ENCODE results near the gene FBXW11.

Gene FBXW11

DNA sequence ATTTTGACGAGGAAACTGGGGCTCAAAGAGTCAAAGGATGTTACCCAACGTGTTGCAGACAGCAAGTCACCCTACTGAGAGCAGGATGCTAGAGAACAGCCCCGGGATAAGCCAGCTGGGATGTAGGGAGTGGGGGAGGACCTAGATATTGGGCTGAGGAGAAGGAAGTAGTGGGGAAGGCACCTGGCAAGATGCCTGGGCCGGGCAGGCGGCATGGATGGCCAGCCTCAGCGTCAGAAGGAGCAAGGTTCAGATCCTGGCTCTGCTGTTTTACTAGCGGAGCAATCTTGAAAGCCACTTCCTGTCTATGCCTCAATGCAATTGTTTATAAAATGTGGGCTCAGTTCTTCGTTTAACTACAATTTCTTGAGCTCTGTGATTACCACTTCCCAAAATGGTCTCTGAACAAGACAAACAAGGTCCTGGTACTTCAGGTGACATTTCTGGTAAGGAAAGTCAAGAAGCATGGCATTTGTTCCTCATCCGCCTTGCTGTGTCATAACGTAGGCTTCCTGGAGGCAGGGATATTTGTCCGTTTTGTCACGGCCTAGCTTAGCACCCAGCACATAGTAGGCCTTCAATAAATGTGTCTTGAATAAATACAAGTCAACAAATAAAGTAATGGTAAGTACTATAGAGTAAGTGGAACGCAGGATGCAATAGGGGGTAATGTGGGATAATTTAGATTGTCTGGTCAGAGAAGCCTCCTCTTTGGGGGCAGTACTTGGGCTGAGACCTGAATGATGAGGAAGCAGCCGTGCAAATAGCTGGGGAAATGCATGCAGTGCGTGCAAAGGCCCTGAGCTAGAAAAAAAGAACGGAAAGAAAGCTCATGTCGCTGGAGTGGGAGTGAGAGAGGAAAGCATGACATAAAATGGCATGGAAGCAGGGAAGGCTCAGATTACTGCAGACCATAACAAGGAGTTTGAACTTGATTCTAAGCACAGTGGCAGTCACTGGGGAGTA lies 150.4 kb downstream of the FBXW11 start:
- DNase-seq: no peak

DNA sequence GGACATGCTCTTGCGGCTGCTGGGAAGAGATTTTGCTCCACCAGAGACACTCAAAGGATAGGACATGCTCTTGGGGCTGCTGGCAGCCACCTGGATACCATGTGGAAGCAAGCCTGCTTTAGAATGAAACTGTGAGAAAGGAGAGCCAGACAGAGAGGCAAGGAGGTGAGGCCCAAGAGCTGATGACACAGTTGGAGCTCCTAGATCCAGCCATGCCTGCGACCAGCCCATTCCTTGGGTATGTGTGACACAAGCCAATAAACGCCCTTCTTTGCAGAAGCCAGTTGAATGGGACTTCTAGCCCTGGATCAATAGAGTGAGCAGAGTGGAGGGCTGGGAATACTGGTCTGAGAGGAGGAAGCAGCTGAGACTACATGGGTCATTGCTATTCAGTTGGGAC lies 151.2 kb downstream of the FBXW11 start:
- DNase-seq: no peak

DNA sequence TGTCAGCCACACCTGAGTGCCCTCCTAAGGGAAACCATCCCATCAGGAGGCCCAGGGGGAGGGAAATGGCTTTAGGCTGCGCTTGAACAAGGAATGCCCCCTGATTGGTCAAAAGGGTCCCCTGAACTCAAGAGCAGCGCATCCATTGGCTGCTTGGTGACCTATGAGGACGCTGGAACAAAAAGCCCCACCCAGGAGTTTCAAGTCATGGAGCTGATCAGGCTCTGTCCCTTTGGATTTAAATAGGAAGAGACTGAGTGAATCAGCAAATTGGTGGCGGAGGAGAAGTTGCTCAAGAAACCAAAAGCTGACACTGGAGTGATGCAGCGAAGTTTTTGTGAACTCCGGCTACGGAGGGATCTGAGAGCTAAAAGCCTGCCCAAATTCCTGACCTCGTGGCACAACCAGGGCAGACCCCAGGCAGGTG lies 154.2 kb downstream of the FBXW11 start:
- DNase-seq: no peak

DNA sequence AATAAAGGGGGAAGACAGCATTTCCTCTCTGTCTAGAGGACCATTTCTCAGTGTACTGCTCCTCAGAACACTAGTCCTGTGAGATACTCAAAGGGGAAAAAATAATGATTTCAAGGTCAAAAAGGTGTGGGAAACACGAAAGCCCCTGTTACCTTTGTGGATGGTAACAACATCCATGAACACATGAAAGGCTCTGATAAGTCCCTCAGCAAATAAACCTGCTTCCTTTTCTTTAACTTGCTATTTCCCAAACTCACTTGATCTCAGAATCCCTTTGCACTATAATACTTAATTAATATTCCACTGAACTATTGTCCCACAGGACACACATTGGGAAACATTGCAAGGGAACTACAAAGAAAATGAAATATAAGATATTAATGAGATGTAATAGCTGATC lies 155.2 kb downstream of the FBXW11 start:
- DNase-seq: no peak

DNA sequence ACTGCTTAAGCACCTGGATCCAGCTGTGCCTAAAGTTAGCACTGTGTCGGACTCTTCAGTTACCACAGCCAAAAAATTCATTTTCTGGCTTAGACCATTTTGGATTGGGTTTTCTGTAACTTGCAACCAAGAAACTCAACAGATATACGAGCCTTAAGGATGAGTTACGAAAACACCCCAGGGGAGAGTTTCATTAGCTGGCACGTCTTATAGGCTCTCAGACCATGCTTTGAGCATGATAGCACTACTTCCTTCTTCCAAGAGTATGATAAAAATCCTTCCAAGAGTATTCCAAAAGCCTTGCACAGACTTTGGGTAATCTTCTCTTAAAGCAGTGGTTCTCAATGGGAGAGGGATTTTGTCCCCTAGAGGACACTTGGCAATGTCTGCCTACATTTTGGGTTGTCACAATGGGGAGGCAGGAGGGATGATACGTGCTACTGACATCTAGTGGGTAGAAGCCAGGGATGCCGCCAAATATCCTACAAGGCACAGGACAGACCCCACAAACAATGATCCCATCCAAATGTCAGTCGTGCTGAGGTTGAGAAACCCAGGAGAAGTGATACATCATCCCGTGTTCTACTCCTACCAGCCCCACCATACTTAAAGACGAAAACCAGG lies 156.0 kb downstream of the FBXW11 start:
- DNase-seq: peak; percentile 41

DNA sequence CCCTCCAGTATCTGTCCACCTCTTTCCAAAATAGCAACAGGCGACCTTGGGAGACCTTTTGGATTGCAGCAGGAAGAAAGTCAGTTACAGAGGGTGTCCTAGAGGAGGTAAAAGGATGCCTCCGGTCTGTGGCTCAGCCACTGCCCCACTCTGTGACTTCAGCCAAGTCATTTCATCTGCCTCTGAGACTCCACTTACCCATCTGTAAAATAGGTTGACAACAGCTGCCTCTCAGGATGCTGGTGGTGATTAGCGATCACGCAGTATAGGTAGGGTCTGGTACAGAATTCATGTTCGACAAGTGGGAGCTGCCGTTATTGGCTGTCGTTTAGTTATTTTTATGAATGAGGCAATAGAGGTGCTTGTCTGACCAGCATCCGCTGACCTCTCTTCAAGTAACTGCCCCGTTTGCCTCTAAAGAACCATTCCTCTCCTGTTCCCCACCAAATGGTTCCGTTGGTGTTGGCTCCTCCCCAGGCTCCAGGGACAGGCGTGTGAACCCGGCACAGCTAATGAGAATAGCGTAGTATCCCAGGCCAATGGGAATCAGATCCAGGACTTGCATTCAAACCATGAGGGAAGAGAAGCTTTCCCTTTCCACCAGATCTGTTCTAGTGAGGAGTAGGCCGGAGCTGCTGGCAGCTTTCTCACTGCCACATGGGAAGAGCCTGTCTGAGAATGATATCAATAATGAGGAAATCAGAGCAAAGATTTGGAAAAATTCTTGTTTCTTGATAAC lies 156.7 kb downstream of the FBXW11 start:
- no peak for DNase-seq

DNA sequence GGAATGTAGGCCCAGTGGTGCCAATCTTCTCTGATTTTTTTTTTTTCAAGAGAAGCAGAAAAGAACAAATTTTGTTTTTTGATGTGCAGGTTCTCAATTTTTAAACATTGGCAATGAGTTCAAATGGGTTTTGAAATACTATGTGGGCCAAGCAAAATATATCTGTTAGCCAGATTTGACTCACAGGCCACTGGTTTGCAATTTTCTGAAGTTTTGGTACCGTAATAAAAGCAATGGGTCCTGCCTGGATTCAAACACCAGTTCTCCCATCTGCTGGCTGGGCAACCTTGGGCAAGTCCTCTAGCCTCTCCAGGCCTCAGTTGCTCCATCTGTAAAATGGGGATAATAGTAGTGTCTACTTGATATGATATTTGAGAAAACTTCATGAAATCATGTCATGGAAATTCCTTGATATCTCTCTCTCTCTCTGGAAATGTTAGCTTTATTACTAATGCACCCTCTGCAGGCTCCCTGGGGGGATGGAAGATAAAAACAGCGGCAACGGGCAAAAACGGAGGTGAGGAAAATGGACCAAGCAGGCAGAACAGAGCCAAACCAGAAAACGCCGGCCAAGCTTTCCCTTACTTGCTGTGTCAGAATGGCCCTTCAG lies 157.4 kb downstream of the FBXW11 start:
- no peak for DNase-seq

DNA sequence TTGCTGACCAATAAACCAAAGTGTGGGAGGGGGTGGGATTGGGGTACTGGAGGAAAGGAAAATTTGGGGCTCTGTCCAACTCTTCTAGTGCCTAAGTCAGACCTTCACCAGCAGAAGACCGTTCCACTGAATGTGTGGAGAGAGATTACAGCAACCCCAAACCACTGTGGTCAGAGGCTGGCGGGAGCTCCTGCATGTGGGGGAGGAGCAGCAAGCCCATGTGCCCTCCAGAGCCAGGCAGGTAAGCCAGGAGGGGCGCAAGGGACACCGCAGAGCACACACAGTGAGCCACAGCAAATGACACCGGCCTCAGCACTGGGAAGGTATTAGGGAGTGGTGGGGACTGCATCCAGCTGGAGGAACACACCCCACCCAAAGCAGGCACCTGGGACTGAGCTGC lies 158.0 kb downstream of the FBXW11 start:
- DNase-seq: peak; percentile 39

DNA sequence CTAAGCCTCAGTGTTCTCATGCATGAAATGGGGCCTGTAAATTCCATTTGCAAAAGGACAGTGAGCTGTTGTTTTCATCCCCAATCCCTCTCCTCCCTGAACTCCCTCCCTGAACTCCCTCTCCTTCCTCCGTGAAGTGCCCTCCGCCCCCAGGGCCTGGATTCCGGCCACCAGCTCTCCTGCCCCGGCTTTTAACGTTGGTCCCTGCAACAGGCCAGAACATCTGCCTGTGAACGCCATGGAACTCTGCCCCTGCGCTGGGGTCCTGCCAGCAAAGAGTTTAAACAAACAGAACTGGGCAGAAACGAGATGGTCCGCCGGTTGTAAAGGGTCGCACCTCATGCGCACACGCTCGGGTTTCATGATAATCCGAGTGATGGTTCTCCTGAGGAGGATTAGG lies 158.4 kb downstream of the FBXW11 start:
- DNase-seq: no peak

DNA sequence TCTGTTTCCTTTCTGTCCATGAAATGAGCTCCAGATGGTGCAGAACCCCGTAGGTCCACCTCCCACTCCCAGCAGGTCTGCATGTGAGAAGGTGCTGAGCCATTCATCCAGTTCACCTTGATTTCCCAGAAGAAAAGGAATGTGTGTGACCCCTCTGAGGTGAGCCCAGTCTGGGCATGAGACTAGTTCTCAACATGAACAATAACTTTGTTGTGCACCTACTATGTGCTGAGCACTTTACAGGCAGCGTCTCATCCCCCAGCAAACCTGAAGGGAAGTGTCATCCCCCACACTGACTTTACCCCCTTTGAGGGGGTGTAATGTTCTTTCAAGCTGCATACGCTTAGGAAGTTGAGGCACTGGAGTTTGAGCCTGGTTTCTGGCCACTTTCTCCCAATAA lies 159.4 kb downstream of the FBXW11 start:
- no peak for DNase-seq

DNA sequence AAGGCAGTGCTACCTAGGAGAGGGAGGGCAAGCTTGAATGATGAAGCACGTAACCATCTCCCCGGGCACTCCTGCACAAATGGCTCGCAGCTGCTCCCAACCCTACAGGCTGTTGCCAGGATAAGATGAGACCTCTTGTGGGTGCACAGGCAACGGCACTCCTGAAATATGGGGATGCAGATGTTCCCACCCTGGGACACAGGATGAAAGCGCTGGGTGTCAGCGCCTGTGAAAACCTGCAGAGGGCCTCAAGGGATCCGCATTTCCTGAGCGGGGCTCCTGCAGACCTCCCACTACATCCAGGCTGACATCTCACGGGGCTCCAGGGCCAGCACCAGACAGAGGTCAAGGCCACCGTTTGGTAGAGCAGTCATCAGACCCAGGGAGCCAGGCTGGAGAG lies 160.1 kb downstream of the FBXW11 start:
- DNase-seq: no peak

DNA sequence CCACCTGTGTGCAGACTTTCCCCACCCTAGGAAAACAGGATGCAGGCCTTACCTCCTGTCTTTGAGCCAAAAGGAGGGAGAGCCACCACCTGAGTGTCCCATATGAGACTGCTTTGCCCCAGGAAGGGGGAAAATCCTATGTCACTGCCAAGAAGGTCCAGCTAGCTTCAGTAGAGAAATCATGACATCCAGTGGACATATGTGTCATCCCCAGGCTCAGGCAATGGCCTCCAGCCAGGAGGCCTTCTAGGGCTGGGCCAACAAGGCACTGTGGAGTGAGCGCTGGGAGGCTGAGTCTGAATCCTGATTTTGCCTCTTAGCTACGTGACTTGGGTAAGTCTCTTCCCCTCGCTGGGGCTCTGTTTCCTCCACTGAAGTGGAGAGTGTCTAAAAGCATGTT lies 160.6 kb downstream of the FBXW11 start:
- no peak for DNase-seq

DNA sequence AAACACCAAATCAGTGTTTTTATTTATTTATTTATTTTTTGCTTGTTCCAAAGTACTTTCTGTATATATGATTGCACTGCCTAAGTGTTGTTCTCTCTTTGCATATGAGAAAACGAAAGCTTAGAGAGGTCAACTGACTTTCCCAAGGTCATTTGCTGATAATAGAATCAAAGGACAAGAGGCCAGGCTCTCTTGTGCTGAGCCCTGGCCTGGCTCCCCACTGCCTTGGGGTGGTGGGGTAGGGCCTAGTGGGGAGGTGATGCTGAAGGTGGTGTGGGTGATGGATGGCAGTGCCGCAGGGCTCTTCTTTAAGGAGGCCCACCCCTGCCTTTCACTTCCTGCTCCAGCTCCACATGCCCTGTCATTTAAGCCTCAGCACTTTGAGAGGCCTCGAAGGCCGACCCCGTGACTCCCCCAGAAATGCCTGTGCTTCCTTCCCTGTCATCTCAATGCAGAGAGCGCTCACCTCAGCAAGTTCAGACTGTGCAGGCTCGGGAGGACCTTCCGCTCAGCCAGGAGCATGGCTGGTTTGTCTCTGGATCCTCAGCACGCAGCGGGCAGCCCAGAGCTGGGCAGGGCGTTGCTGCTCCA lies 161.3 kb downstream of the FBXW11 start:
- DNase-seq: no peak

DNA sequence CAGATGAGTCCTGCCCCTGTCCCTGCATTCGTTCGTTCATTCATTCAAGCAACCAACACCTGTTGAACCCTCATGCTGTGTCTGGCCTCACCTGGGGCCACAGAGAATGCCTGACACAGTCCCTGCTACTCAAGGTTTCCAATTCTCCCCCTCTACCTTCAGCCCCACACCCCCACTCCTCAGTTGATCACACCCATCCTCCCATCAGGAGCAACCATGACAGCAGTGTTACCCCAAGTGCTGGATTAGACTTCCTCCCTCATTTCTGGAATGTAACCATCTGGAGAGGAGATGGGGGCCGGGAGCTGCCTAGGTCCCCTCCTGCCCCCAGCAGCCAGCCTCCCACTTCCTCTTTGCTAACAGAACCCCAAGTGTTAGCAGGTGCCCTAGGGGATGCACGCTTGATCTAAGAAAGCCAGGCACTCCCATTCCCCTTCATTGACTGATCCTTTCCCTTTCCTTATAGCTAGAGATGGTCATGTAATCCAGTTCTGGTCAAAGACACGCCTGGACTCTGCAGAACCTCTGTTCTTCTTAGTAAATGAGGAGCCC lies 163.6 kb downstream of the FBXW11 start:
- DNase-seq: no peak

DNA sequence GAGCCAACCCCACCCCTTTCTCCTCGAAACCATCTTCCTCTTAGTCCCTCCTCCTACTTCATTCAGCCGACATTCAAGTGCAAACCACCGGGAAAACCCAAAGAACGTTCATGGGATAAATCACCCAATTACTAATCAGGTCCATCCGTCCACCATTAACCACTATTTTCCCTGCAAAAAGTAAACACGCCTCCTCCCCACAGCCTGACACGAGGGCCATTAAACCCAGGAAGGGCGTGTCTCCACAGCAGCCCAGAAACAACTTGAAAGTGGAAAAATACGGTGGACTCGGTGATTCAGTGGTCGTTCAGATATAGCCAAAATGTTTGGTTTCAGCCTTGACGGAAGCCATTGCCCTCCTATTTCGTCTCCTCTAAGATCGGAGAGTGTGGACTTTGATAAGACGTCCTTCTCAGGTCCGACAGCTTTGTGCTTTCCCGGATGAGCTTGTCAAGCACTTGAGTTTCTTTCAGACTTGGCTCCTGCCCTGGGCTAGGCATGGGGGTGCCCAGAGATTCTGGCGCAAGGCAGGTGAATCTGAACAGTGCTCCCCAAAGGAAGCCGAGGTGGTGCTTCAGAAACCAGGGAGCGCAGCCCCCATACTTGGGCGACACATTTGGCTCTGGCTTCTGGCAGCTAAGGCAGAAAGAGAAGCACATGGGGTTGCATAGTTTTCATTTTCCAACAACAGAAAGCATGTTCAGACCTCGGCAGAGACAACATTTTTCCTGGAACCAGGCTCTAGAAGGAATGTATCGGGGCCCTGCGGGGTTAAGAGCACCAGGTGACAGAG lies 164.3 kb downstream of the FBXW11 start:
- DNase-seq: no peak

DNA sequence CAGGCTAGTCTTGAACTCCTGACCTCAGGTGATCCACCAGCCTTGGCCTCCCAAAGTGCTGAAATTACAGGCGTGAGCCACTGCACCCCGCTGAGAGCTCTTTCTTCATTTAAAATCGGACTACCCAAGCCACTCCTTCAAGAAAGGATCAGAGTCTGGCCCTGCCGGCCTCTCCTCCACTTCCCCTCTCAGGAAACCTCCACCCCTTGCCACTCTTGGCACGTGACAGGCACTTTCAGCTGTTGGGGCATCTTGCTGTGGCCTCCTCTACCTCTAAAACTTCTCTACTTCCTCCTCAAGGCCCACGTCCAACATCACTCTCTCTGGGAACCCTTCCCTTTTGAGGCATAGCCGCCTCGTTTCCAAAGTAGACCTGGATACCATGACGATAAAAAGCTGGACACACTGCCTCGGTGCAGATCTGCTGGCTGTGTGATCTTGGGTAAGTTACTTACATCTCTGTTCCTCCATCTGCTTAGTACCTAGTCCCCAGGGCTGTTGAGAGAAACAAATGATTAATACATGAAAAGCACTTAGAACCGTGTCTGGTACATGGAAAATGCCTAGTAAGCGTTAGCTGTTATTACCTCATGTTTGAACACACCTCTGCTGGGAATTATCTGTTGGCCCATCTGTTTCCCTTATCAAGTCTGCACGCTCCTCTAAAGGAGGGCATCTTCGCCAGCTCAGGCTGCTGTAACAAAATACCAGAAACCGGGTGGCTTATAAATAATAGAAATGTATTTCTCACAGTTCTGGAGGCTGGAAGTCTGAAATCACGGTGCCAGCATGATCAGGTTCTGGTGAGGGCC lies 165.5 kb downstream of the FBXW11 start:
- DNase-seq: peak; percentile 60

DNA sequence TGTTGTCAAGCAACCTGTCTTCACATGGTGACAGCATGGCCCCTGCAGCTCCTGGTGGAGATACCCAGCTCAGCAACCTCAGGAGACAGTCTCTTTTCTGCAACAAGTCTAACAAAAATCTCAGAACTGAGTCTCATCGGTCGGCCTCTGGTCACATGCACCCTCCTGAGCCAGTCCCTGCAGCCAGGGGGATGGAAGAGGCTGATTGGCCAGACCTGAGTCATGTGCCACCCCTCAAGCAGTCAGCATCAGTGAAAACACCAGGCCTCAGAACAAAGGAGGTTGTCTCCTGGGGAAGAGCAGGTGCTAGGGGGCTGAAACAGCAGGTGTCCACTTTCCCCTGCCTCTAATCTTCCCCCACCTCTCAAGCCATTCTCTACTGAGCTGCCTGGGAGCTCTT lies 166.4 kb downstream of the FBXW11 start:
- DNase-seq: no peak

DNA sequence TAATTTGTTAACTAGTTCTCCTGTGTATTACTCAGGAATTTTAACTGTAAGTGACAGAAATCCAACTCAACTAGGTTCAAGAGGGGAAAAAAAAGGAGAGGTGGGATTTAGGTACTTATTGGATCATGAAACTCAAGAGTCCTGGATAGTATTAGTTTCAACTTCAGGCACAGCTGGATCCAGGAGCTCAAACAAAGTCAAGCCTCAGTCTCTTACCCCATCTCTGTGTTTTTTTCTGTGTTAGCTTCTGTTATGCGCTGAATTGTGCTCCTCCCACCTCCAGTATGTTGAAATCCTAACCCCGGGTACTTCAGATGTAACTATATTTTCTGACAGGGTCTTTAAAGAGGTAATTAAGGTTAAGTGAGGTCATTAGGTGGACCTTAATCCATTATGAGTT lies 167.3 kb downstream of the FBXW11 start:
- DNase-seq: no peak

DNA sequence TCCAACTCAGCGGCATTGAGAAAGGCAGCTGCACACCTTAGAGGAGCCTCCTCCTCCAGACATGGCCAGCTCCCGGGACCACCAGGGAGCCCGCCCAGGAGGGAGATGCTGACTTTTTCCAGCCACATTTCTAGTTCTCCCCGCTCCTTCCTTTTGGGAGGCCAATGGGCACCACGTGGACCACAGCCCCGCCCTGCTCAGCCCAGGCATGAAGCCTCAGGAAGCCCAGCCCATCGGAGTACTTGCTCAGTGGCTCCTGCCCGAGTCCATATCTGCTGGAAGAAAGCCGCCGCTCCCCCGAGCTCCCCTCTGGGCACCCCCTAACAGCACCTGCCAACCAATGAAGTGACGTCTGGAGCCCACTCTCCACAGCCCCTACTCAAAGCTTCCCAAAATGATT lies 168.4 kb downstream of the FBXW11 start:
- DNase-seq: no peak

DNA sequence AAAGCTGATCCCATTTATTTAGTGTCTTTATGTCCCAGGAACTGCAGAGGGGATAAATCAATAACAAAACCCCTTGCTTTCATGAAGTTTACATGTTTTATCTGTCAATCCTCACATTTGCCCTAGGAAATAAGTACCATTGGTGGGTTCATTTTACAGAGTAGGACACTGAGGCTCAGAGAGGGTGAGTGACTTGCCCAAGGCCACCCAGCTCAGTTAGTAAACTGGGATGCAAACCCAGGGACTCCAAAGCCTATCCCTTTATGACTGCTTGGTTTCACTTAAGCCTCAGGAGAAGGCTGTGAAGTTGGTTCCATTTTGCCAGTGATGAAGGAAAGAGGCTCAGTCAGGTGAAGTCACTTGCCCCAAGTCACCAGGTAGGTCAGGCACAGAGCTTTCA lies 168.9 kb downstream of the FBXW11 start:
- no peak for DNase-seq

DNA sequence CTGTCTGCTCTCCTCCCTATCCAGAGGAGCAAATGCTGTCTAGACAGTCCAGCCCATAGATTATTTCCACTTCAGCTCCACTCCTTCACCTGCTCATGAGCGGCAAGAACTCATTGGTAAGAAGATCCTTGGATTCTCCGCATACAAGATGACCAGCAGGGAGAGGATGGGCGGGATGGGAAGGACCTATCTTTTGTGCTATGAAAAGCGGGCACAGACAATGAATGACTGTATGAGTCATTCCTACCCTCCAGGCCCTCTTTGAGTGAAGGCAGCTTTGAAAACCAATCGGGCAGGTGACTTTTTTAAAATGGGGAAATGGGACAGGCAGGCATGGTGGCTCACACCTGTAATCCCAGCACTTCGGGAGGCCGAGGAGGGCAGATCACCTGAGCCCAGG lies 171.4 kb downstream of the FBXW11 start:
- no peak for DNase-seq

Measured in GDM1 (cell line).